NCI-H146 treated with DMSO at 0.1 percent for 48 hours (cell line): ENCODE results near the gene CYP11A1.

Source experiments
- DNase-seq: peaks from one replicate; lab custom pipeline; 2025; ENCODE audit not compliant: unreplicated experiment; lab: John Stamatoyannopoulos, UW

Gene CYP11A1

DNA sequence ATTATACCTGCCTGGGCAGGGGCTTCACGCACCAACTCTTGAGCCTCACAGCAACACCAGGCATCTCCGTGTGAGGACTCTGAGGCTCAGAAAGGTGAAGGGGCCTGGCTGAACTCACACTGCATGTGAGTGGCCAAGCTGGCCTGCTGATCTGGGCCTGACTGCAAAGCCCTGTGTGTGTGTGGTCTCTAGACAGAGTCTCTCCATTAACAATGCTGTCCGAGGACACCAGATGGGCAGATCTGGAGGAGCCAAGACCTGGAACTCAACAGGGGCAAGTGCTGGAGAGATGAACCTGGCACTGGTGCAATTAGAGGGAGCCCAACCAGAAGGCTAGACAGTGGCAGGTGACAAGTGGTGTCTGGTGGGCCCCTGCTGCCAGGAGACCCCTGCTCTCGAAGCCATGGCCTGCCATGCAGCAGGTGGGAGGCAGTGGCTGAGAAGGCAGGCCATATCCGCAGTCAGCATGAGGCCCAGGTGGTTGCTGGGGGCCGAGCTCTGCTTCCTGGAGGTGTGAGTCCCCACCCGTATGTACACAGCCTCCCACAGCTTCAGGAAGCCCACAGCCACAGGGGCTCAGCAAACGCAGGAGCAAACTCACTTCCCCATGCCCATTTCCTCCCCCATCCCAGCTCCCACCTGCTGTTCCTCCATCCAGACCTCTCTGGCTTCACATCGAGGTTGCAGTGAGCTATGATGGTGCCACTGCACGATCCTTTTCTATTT is 39.0 kb downstream of the CYP11A1 start:
- DNase-seq, result peak; percentile 77

DNA sequence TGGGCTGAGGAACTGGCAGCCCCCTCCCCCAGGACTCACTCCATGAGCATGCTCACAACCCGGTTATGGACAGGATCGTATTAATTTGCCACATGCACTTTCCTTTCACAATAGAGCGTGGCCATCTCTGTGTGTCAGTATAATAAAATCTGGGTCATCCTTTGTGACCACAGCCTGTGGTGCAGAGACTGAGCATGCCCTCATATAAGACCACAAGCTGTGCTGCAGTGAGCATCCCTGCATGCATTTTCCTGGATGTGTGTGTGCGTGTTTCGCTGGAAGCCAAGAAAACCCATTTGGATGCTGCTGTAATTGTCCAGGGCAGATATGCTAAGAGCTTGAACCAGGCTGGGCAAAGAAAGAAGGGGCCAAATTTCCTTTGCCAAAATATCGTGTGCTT is 39.7 kb downstream of the CYP11A1 start:
- peak; percentile 61 for DNase-seq

DNA sequence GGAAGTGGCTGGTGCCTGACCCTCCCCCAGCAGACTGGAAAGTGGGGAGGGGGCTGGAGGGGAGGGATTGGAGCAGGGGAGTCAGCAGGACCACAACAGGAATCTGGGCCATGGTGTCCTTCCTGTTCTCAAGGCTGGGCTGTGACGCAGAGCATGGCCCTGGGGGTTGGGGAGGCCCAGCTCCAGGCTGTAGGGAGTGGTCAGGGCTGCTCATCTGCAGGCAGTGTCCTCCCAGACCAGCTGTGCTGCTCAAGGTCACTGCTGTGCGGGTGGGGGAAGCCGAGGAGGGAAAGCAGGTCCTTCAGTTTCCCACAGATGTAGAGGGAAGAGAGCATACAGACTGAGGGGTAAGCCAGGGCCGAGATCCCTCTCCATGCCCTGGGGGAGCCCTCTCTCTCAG is 40.7 kb downstream of the CYP11A1 start:
- DNase-seq, result no peak

DNA sequence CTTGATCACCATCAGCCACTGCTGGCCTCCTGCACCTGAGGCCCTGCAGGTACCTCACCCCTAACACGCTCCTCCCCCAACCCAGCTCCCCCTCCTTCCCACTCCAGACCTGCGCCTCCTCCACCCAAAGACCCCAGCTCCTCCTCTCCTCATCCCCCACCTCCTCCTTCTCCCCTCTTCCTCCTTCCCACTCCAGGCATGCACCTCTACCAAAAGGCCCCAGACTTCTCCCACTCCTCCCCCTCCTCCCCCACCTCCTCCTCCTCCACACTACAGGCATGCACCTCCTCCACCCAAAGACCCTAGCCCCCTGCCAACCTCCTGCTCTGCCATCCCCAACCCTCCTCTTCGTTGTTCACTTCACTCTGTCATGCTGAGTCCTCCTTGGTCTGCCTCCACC is 42.7 kb downstream of the CYP11A1 start:
- DNase-seq, result no peak

DNA sequence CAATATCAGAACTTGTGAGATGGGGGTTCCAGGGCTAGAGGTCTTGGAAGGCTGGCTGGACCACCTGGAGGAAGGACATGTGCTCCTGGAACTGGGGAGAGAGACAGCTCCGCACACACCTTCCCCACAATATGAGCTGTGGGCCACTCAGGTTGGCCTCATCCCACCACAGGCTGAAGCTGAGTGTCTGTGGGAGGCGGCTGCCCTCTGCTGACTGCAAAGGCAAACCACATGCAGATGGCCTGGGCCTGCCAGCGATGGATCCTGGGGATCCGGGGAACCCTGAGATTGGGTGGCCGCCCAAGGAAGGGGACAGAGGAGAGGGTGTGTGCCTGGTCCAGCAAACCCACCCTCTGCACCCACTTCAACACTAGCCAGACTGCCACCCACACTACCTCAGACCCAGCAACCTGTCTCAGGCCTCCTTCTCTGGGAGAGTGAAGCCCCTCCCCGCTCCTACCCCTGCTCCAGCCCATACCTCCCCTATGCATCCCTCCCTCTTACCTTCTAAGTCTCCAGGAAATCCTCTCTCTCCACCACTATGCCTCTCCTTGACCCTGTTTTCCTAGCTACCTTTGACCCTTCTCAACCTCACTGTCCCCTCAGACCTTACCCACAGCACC is 44.8 kb downstream of the CYP11A1 start:
- peak; percentile 31 for DNase-seq

DNA sequence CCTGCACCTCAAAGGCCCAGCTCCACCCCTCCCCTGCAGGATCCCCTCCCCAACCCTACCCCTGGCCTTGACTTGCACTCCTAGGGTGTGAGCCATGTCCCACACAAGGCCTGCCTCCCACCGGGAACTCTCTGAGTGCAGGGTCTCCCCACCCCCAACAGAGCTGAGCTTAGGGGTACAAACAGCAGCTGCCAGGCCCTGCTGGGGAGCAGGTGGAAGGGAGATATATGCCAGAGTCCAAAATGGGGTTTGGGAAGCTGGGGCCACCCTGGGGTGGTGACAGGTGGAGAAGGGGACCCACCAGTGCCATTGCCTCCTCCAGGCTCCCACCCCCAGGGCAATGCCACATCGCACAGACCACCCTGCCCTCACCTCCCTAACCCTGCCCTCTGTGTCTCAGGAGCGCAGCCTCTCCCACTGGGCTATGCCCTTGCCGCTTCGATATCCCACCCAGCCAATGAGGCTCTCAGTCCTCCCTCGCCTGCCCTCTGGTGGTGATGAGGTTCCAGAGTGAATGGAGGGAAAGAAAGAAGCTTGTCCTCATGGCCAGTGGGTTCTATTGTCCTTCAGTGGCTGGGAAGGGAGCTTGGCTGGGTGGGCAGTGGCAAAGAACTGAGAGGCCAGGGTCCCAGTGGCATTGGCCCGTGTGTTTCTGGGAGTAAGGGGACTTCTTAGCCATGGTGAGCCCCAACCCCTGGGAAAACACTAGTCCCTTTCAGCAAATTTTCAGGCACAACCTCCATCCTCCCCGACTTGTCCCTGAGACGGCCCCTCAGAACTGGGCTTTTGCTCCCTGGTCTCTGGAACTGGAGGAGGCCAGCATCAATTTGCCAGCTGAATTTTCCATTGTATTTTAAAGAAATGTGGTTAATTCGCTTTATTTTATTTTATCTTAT is 46.8 kb downstream of the CYP11A1 start:
- DNase-seq, result no peak

DNA sequence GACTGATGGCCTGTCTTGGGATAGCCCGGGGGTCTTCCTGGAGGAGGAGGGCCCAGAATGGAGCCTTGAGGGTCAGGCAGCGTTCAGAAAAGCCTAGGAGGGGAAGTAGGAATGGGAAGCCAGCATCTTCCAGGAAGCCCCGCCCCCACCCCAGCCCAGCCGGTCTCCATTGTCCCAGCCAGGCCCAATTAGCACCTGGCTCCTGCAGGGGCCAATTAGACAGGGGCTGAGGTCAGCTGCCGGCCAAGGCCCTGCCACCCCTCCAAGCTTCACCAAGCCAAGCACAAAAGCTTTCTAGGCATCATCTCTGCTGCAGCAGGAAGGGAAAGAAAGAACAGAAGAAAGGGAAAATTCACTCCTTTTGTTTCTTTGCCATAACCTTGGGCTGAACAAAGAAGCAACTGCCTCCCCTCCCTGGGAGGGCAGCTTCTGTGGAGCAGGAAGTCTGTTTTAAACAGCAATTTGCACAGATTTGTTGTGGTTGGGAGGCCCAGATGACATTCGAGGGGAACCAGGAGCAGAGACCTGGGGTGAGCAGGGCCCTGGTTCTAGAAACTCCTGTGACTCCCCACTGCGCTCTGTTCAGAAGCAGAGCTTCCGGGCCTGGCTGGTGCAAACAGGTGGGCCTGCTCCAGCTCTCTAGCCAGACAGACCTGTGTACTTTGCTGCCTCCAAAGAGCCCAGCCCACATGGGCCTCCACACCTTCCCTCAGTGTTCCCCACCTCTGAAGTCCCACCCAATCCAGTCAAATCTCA is 47.7 kb downstream of the CYP11A1 start:
- DNase-seq, result peak; percentile 54

DNA sequence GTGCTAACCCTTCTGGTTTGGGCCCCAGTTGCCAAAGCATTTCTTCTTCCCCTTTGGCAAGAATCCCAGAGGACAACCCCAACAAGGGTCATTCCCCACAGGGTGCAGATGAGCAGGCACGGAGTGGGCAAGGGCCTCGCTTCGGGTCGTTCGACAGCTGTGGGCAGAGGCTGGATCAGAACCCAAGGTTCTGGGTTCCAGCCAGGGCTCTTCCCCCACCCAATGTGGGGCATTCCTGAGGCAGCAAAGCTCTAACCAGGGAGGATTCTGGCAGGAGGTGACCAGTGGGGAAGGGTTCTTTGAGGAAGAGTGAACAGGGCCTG is 48.3 kb downstream of the CYP11A1 start:
- DNase-seq, result no peak

DNA sequence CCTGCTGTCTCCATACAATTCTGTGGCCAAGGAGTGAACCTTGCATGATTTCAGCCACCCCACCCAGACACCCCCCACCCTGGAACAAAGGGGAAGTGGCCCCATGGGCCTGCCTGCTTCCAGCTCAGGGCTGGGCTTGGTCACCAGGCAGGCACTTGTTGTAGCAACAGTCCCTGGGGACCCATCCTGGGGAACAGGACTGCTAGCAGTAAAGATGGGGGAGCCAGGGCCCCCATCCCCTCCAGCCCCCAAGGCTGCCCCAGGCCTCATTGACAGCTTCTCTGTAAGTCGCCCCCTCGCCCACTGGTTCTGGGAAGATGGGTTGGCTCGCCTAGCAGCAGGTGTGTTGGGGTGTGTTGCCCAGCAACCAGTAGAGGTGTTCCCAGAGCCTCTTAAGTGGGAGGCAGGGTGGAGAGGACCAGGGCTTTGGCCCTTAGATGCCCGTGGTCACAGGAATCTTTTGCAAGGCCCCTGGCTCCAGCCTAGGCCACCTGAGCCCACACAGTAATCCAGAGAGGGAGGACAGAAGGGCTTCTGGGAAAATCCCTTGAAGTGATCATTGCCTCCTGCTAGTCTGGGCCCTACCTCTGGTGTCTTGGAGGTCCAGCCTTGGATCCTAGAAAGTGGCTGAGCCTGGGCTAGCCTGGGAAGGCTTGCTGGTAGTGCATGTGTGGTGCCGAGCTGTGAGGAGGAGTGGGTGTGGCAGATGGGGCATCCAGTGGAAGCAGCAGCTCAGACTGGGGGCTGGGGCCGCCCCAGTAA is 48.9 kb downstream of the CYP11A1 start:
- DNase-seq, result no peak

DNA sequence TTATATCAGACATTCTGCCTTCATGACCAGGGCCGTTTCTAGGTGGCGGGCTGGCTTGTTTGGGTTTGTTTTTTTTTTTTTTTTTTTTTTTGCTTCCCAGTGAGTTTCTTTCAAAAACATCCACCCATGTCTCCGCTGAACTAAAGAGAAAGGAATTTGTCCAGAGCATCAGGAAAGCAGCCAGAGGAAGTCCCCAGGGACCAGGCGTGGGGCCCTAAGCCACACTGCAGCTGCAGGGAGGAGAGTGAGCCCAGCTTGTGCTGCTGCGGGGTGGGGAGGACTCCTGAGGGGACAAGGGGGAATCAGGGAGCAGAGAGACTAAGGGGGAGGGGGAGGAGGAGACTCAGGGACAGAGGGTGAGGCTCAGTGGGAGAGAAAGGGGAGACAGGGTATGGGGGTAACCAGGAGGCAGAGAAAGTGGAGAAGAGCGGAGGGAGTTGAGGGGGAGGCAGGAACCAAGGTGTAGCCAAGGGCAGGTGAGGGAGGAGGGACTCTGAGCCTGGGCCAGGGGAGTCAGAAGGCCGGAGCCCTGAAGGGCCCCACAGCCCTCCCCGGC is 49.5 kb downstream of the CYP11A1 start:
- DNase-seq, result no peak

DNA sequence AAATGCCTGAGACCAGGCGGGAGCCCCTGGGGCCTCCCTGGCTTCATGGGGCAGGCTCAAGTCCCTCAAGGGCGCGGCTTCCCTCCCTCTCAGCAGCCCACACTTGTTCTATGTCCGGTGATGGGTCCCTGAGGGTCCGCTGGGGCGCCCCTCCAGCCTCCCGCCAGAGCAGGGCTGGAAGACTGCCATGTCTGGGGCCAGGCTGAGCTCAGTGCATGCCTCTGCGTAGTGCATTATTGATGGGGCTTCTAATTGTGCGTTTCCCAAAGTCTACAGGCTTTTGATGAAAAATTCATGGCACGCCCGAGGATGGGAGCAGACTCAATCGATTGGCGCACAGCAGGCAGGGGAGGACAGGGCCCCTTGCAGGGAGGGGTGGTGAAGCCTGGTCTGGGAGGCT is 51.3 kb downstream of the CYP11A1 start:
- no peak for DNase-seq

DNA sequence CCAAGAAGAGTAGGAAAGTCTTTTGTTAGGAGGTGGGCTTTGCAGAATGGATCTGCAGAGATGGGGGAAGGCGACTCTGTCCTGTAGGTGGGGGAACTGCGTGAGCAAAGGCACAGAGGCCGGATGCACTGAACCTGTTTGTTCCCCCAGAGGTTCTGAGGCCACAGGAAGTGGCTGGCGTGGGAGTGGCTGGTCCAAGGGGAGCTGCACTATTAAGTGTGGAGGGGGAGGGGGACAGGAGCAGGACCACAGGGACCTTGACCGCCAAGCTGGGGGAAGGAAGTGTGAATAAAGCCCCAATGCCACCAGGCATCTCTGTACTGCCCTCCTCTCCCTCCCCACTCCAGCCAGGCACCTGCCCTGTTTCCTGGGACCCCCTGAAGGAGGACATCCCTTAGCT is 51.8 kb downstream of the CYP11A1 start:
- DNase-seq, result no peak

DNA sequence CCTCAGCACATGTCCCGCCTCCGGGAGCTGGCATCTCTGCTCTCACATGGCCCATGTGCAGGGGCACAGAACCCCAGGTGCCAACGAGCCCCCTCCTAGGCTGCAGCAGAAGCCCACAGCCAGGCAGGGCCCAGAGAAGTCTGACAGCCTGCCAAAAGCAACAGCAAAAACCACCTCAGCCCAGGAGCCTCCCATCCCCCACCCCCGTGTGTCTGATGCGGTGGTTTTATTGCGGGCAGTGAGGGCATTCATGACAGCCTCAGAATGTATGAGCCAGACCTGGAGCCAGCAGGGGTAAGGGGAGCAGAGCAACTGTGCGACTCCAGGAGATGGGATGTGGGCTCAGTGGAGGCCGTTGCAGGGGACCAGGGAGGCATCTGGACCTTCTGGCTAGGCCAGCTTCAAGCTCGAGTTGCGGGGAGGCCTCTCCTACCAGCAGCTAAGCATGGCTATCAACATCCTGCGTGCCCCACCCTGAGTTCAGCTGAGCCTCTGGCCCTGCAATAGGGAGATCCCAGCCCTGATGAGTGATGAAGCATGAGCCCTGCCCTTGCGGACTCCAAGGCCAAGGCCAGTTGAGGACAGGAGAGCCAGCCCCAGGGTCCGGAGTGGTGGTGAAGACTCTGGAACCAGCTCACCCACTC is 52.5 kb downstream of the CYP11A1 start:
- no peak for DNase-seq

DNA sequence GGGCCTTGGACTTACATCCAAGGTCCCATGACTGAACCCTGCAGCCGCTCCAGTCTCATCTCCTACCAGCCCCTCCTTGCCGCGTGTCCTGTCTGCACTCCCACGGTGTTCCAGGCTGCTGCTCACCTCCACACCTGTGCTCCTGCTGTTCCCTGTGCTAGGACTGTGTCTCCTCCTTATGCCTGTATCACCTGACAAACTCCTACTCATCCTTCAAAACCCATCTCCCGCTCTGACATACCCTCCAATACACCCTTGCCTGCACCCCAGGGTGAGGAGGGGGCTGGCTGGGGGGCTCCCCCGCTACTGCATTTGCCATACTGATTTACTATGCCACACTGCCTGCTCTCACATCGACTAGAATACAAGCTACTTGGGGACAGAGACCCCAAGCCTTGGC is 53.6 kb downstream of the CYP11A1 start:
- DNase-seq, result no peak

DNA sequence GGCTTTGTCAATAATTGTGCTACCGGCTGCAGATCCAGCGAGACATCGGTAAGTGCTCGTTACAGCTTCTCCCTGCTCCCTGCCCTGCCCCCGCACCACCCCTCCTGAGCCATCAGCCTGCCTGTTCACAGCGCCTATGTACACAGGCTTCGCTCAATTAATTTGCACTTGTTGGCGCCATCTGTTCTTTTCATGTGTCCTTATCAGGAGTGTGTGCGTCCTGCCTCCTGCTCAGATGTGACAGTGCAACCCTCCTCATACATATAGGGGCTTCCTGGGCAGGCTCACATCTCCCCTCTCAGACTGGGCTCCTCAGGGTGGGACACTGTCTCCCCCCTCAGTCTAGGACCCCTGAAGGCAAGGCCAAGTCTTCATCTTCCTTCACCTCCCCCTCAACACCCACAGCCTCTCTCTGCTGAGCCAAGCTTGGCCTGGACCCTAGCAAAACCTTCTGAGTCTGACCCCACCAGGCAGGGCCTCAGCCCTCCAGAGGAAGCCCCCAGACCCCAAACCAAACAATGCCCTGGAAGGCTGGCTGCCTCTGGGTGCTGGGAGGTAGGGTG is 54.9 kb downstream of the CYP11A1 start:
- peak; percentile 91 for DNase-seq

DNA sequence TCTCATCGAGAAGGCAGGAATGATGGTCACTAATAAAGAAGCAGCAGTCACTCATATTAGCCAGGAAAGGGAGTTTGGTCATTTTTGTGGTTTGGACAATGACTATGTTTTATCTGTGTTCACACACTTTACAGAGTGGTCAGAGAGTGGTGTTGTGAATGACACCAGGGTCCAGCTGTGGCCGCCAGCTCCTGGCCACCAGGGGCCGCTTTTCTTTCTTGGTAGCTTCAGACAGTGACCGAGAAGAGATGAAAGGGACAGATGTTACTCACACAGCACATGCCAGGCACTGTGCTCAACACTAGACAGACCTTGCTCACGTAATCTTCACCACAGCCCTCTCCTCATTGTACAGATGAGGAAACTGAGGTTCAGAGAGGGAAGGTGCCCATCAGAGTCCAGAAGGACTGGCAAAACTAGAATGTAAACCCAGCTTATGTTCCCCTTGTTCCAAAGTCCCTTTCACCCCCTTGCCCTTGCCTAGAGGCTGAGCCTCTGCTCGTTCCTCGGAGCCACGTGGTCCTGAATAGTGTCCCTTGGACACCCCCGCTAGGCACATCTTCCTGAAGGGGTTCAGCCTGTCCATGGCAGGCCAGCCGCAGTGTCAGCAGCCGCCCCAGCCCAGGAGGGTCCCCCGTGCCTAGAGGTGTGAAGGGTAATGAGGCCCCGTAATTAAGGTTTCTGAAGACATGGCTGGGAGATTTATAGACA is 55.6 kb downstream of the CYP11A1 start:
- DNase-seq, result peak; percentile 41

DNA sequence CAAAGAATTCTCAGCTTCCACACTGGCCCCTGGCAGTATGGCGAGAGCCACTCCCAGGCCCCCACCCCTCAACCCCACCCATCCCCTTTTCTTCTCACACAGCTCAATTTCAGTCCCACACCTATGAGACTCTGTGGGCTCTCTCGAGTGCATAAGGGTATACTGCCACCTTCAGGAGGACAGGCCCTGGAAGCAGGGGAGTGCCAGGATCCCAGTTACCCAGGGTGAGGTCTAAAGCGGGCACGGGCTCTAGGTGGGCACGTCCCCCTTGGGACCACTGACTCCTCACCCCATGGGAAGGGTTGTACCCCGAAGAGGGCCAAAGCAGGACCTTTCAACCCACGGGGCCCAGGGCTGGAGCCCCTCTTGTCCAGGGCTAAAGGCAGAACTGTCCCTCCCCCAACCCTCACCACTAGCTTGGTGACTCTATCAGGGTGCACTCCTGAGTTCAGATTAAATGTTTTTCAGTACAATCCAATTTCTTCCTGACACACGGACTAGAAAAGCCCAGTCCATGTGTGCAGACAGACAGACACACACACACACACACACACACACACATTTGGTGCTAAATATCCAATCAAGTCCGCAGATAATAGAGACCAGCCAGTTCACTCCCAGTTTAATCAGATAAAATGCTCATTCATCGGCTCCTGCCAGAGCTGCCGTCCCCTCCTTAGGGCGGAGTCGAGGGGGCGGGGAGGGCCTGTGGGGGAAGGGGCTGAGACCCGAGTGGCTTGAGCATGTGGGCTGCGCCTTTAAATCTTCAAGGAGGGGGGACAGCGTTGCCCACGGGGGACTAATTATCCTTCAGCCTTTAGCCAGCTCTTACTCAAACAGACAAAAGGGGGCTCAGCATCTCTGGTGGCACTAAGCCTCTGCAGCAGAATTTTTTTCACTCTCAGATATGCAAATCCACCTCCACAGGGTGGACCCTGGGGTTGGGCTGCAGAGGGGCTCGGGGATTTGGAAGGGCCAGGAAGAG is 59.3 kb downstream of the CYP11A1 start:
- DNase-seq, result peak; percentile 54

DNA sequence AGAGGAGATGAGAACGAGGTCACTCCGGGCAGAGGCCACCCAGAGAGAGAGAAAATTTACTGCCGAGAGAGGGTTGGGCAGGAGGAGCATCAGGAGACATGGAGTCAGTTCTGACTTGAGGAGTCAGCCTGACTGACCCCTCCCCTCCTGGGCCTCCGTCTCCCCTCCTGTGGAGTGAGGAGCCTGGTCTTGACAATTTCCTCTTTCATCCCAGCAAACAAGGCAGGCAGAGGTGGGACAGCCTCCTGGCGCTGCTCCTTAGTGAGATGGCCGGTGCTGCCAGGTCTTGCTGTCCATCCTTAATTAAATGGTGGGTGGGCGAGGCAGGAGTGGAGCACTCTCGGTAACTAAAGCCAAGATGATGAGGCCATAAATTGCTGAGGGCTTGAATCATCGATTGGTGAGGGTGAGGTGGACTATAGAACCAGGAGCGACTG is 60.6 kb downstream of the CYP11A1 start:
- no peak for DNase-seq
